Endothelial cell of umbilical vein (primary cell): ENCODE measurements around the gene NSD1. TPM values are rescaled to one million over a fixed set of nuclear protein-coding genes. Genes with fewer than 3 reads are reported as not detected.

Experiments used
- BruUV-seq: library from RNA; stranded (reverse); fragments of 400-500 nt; replicated peaks from 2 replicates; lab custom pipeline; 2021; lab: Mats Ljungman, UMichigan
- CTCF ChIA-PET: fragments of 300-600, 350-600 bp; sonication (Branson Sonifier 250); formaldehyde crosslinking; loops from one replicate; lab custom pipeline; 2021; ENCODE audit warnings: antibody characterized with exemption, inconsistent platforms; lab: Charles Lee
- POLR2A ChIA-PET: fragments of 300-600, 350-600 bp; sonication (Branson Sonifier 250); formaldehyde crosslinking; loops from one replicate; lab custom pipeline; 2021; ENCODE audit warnings: antibody characterized with exemption, inconsistent platforms; lab: Charles Lee
- DNase-seq: peaks from one replicate; pipeline ENCODE4 v3.0.0-alpha.2; 2011; ENCODE audit warnings: low read depth, low spot score
- FAIRE-seq: peaks from 2 replicates; lab custom pipeline; 2011; peaks lifted over from hg19 to GRCh38; lab: Jason Lieb, UNC
- H2AFZ ChIP-seq: 2 replicates; pipeline ENCODE4 v1.6.0; 2012; ENCODE audit warnings: low read depth, low read length, control low read depth, inconsistent platforms
- H3K27ac ChIP-seq: 2 replicates; pipeline ENCODE4 v1.5.1; 2011; ENCODE audit warnings: low read depth, mild to moderate bottlenecking, control low read depth, low read length, moderate library complexity; ENCODE audit not compliant: insufficient read depth
- H3K27me3 ChIP-seq, 2 experiments: 2 replicates each; pipeline versions ENCODE4 v1.6.0 to v1.6.1; 2011; ENCODE audit warnings: low read length in 2 of 2, mixed read lengths in 1 of 2; ENCODE audit not compliant: control insufficient read depth in 2 of 2, insufficient read depth in 2 of 2
- H3K36me3 ChIP-seq, 2 experiments: 2 replicates in 1 of 2; 3 replicates in 1 of 2; pipeline ENCODE4 v1.5.1; 2011; ENCODE audit warnings: low read length in 2 of 2, mild to moderate bottlenecking in 1 of 2, moderate library complexity in 1 of 2; ENCODE audit not compliant: control insufficient read depth in 2 of 2, insufficient read depth in 2 of 2; ENCODE audit errors: extremely low read depth in 1 of 2
- H3K4me1 ChIP-seq: 3 replicates; pipeline ENCODE4 v1.5.1; 2011; ENCODE audit warnings: mild to moderate bottlenecking, low read length; ENCODE audit not compliant: control insufficient read depth, insufficient read depth; ENCODE audit errors: extremely low read depth
- H3K4me2 ChIP-seq: 2 replicates; pipeline ENCODE4 v1.6.1; 2011; ENCODE audit warnings: low read length, control low read depth, mixed read lengths; ENCODE audit not compliant: insufficient read depth
- H3K4me3 ChIP-seq, 3 experiments: fragments of 200-600 bp in 1 of 3; sonication (generic), shearing (Covaris generic) in 1 of 3; replicated peaks in 1 of 3; 2 replicates each; pipeline ENCODE4 v1.5.1; 2011 to 2016; ENCODE audit warnings: control low read depth in 3 of 3, low read length in 3 of 3, mild to moderate bottlenecking in 2 of 3, inconsistent platforms in 1 of 3, low read depth in 1 of 3, moderate library complexity in 1 of 3; ENCODE audit not compliant: insufficient read depth in 1 of 3
- H3K79me2 ChIP-seq: 2 replicates; pipeline ENCODE4 v1.6.0; 2012; ENCODE audit warnings: low read length, inconsistent platforms; ENCODE audit not compliant: control insufficient read depth, insufficient read depth
- H3K9ac ChIP-seq: replicated peaks from 2 replicates; pipeline ENCODE3; 2011; ENCODE audit warnings: low read length, control low read depth; ENCODE audit not compliant: insufficient read depth; ENCODE audit errors: extremely low read depth
- H3K9me1 ChIP-seq: replicated peaks from 3 replicates; pipeline ENCODE4 v1.6.0; 2011; ENCODE audit warnings: mild to moderate bottlenecking, low read length; ENCODE audit not compliant: control insufficient read depth, insufficient read depth; ENCODE audit errors: extremely low read depth
- H3K9me3 ChIP-seq: replicated peaks from 2 replicates; pipeline ENCODE4 v1.5.1; 2012; ENCODE audit warnings: low read length, inconsistent platforms; ENCODE audit not compliant: control insufficient read depth, insufficient read depth
- H4K20me1 ChIP-seq: replicated peaks from 2 replicates; pipeline ENCODE3; 2011; ENCODE audit warnings: mild to moderate bottlenecking, low read length; ENCODE audit not compliant: control insufficient read depth, insufficient read depth; ENCODE audit errors: extremely low read depth
- EZH2 ChIP-seq: IDR thresholded peaks from 2 replicates; pipeline ENCODE4 v1.6.1; 2012; ENCODE audit warnings: borderline replicate concordance, low read depth, mild to moderate bottlenecking, moderate library complexity, low read length, inconsistent platforms; ENCODE audit not compliant: severe bottlenecking
- GATA2 ChIP-seq: IDR thresholded peaks from 2 replicates; pipeline ENCODE4 v1.7.0; 2011; ENCODE audit warnings: low read depth, mild to moderate bottlenecking, moderate library complexity, mixed read lengths, low read length; ENCODE audit not compliant: insufficient read length, insufficient read depth
- MAX ChIP-seq: IDR thresholded peaks from 2 replicates; pipeline ENCODE4 v1.6.1; 2011; ENCODE audit not compliant: insufficient read depth, insufficient read length
- dilution Hi-C: fragments of 300-500 bp; cut with MboI; formaldehyde crosslinking; loops from one replicate; pipeline ENCODE4 v1.15.0; 2019; ENCODE audit warnings: low sequenced_read_pairs; ENCODE audit not compliant: extremely low pct_ligation_motif_present
- intact Hi-C: fragments of 100-400 bp; cut with micrococcal nuclease; formaldehyde crosslinking; loops from one replicate; pipeline ENCODE4 v1.10.0; 2022
- polyA plus RNA-seq, 4 experiments: library from polyadenylated mRNA; depleted of rRNA in 3 of 4; stranded (reverse) in 3 of 4; unstranded in 1 of 4; fragments of >200 nt; gene quantifications; 2 replicates each; pipeline versions ENCODE4 v1.2.1 to v1.2.3, GENCODE V29; 2011 to 2012; ENCODE audit warnings: missing spikeins in 1 of 4
- total RNA-seq: library from RNA; stranded (reverse); gene quantifications from 2 replicates; pipeline ENCODE4 v1.2.3, GENCODE V29; 2021

Gene NSD1
- total and polyA plus RNA-seq, 2 donors (not counting 3 experiments of a cell fraction or from before 2014, with no cell fraction given): 14.4 to 90.4 TPM

GRCh38 chr5:177097016-177097985 is 36.3 kb upstream of the NSD1 start:
- Histone ChIP-seq H4K20me1 (no peaks in the 10 kb centered on the region), H3K4me2 (no peak overlapping the region), H3K36me3 (no peaks in the 10 kb centered on the region), H2AFZ (no peak overlapping the region), H3K4me1 (peaks cover 30% of the 10 kb centered on the region), H3K27me3 (no peaks in the 10 kb centered on the region), H3K9me3 (no peaks in the 10 kb centered on the region), H3K9ac (no peak overlapping the region), H3K27ac (no peak overlapping the region), H3K79me2 (no peaks in the 10 kb centered on the region), H3K9me1 (no peaks in the 10 kb centered on the region), H3K4me3 (no peak overlapping the region)
- ChIA-PET POLR2A (no interaction called here), CTCF (interaction anchor here (0.9 to 2.9 kb wide), 7 partner anchors 10 to 26 kb away, joined by 3 to 15 read pairs (median 9); partner anchors contain the start of gene FGFR4)
- no peak for FAIRE-seq
- intact Hi-C loops: no loop called here
- dilution Hi-C loops: no loop called here
- no TSS peak for BruUV-seq
- TF ChIP-seq EZH2: no peak
- no peak for DNase-seq

DNA sequence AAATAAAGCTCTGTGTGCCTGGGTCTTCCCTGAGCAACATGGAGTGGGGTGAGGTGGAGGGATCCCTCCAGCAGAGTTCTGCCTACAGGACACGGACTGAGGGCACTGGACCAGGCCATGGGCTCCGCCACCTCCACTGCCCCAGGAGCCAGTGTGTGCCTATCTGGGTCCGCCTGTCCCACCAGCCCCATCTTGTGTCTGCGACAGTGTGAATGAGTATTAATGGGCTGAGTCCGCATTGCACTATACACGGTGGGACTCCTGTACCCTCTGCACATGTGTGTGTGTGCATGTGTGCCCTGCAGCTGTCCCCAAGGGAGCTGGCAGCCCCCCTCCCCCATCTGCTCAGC is 35.5 kb upstream of the NSD1 start:
- no peak overlapping the region for H3K27ac ChIP-seq
- H3K4me2 ChIP-seq: no peak overlapping the region
- no TSS peak for BruUV-seq
- no peaks in the 10 kb centered on the region for H3K79me2 ChIP-seq
- H3K36me3 ChIP-seq: no peaks in the 10 kb centered on the region
- no peaks in the 10 kb centered on the region for H3K27me3 ChIP-seq
- dilution Hi-C loops (no loop called here), intact Hi-C loops (no loop called here)
- DNase-seq (no peak), FAIRE-seq (no peak)
- H3K4me1 ChIP-seq: peaks cover 23% of the 10 kb centered on the region
- H4K20me1 ChIP-seq: no peaks in the 10 kb centered on the region
- no peaks in the 10 kb centered on the region for H3K9me3 ChIP-seq
- H2AFZ ChIP-seq: no peak overlapping the region
- no peak overlapping the region for H3K9ac ChIP-seq
- CTCF ChIA-PET: interaction anchor here (0.9 to 2.9 kb wide), 6 partner anchors 11 to 26 kb away, joined by 3 to 15 read pairs (median 10); partner anchors contain the start of gene FGFR4
- no peak overlapping the region for H3K4me3 ChIP-seq
- H3K9me1 ChIP-seq: no peaks in the 10 kb centered on the region
- POLR2A ChIA-PET: no interaction called here
- no peak for TF ChIP-seq MAX
- no peak for TF ChIP-seq GATA2
- no peak for TF ChIP-seq EZH2
